HG03280 (cell line): Measurements from ENCODE around the gene CALCOCO1.

ENCODE experiments used
- ATAC-seq: cut with Tn5 transposase; IDR thresholded peaks from one replicate; pipeline ENCODE4 v1.9.1; 2021; ENCODE audit warnings: mild to moderate bottlenecking, moderate library complexity; ENCODE audit not compliant: unreplicated experiment

The CALCOCO1 gene

GRCh38 chr12:53667080-53667479, 60.2 kb downstream of the CALCOCO1 start:
- ATAC-seq: no peak

GRCh38 chr12:53664936-53665335, 62.3 kb downstream of the CALCOCO1 start:
- no peak for ATAC-seq

DNA sequence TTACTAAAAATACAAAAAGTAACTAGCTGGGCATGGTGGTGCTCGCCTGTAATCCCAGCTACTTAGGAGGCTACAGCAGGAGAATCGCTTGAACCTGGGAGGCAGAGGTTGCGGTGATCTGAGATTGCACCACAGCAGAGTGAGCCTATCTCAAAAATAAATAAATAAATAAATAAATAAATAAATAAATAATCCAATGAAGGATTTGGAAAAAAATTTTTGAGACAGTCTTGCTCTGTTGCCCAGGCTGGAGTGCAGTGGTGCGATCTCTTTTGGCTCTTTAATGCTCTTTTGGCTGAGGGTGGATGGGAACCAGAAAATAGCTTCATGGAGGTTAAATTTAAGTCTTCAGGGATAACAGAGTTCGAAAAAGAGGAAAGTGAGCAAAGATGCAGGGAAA, 63.1 kb downstream of the CALCOCO1 start:
- ATAC-seq: no peak

DNA sequence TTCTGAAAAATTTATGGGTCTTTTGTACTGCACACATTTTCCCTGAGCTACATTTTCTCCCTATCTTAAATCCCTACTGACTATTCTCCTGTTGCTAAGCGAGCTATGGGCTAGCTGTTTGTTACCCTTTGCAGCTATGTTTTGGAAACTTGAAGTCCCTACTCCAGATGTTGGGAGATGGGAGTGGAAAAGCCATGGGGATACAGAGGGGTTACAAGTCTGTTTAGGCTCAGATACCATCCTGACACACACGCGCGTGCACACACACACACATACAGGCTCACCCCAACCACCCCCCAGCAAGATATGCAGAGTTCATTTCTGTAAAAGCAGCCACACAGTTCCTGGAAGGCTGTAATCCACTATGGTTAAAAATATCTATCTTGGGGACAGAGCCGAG, 67.2 kb downstream of the CALCOCO1 start:
- ATAC-seq: no peak

DNA sequence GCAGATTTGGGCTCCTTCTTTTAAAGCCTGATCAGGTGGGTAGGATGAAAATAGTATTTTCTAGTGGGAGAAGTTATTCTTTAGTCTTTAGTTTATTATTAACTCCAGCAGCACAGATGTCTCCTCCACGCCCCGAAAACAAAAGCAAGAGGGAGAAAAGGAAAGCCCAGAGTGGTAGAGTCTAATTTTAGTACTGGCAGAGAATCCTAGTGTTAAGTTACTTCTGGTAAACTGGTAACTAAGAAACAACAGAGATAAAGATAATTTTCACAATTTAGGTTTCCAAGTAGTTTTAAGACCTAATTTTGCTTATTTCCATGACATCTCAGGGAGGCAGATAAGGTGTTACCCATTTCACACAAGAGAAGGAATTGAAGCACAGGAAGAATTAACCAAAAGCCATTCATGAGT, 67.7 kb downstream of the CALCOCO1 start:
- ATAC-seq: no peak

DNA sequence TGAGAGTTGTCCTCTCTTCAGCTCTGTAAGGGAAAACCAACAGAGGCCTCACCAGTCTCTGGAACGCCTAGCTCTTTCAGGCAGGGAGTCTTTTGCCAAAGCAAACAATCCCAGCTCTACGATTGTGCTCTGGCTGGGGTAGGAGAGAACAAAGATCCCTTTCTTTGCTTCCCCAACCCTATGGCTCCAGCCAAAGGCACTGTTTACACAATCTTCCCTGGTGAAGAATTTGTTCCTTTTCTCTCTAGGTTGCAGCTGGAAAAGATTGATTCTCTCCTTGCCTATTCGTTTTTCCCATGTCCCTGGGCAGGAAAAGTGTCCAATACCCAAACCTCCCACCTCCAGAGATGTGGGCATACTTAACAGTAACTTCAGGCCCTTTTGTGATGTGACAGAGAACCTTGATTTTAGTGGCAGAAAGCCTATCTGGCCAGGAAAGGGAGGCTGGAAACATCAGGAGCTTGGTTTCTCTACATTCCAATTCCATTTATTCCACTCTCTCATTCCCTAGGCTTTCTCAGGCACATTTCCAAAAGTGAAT, 68.2 kb downstream of the CALCOCO1 start:
- no peak for ATAC-seq
